T-cell (primary cell): ENCODE results near the gene POLR2J2. TPM values are rescaled to one million over a fixed set of nuclear protein-coding genes. Genes with fewer than 3 reads are reported as not detected.
"Not testable (repeated sequence)": the region's sequence is repeated elsewhere in the genome, so short reads cannot be mapped to it uniquely, and the experiment has no call there.

Experiments used
- ATAC-seq, 4 experiments: fragments of 200-7000 bp in 3 of 4; fragments of 150-1000 bp in 1 of 4; cut with Tn5 transposase; replicated peaks in 1 of 4; 1 replicate in 3 of 4; 2 replicates in 1 of 4; pipeline ENCODE4 v1.10.0; 2021; ENCODE audit warnings: moderate library complexity in 3 of 4, mild to moderate bottlenecking in 2 of 4, moderate number of reproducible peaks in 1 of 4
- CTCF ChIA-PET, 2 donors: fragments of 300-600 bp; sonication (Branson Sonifier 250); formaldehyde crosslinking; loops; one replicate each; lab custom pipeline; 2022; ENCODE audit warnings: antibody characterized with exemption in 2 of 2; lab: Charles Lee
- POLR2A ChIA-PET, 2 donors: fragments of 300-600 bp; sonication (Branson Sonifier 250); formaldehyde crosslinking; loops; one replicate each; lab custom pipeline; 2022; ENCODE audit warnings: antibody characterized with exemption in 2 of 2; lab: Charles Lee
- DNase-seq, 35 experiments: peaks; one replicate each; pipeline versions ENCODE4 v3.0.0 to v3.0.0-alpha.2; 2013 to 2023
- H3K27ac ChIP-seq: one replicate; pipeline ENCODE4 v1.5.1; 2013; ENCODE audit warnings: low read length
- H3K27me3 ChIP-seq, 2 experiments: replicated peaks in 1 of 2; 1 replicate in 1 of 2; 2 replicates in 1 of 2; pipeline versions ENCODE4 v1.6.1 to v1.7.0; 2013; ENCODE audit warnings: low read length in 1 of 2, mixed read lengths in 1 of 2; ENCODE audit not compliant: control insufficient read depth in 2 of 2, insufficient read depth in 2 of 2; ENCODE audit errors: extremely low read depth in 1 of 2
- H3K36me3 ChIP-seq, 2 donors: 1 replicate in 1 of 2; 2 replicates in 1 of 2; pipeline versions ENCODE4 v1.6.1 to v1.7.0; 2013; ENCODE audit warnings: low read length in 1 of 2; ENCODE audit not compliant: control insufficient read depth in 2 of 2, insufficient read depth in 1 of 2; ENCODE audit errors: extremely low read depth in 1 of 2
- H3K4me1 ChIP-seq, 2 experiments: 1 replicate in 1 of 2; 2 replicates in 1 of 2; pipeline versions ENCODE4 v1.6.1 to v1.7.0; 2013; ENCODE audit warnings: low read length in 2 of 2, mixed read lengths in 1 of 2; ENCODE audit not compliant: insufficient read depth in 2 of 2, control insufficient read depth in 1 of 2; ENCODE audit errors: extremely low read depth in 1 of 2
- H3K4me3 ChIP-seq, 2 donors: 1 replicate in 1 of 2; 2 replicates in 1 of 2; pipeline versions ENCODE4 v1.5.1 to v1.7.0; 2013; ENCODE audit warnings: mild to moderate bottlenecking in 2 of 2, low read length in 1 of 2, moderate library complexity in 1 of 2; ENCODE audit not compliant: control insufficient read depth in 1 of 2; ENCODE audit errors: extremely low read depth in 1 of 2
- H3K9me3 ChIP-seq: 2 replicates; pipeline ENCODE4 v1.7.0; 2013
- H3K27ac Mint-ChIP-seq, 2 donors: one replicate each; pipeline ENCODE4 v1.8.0; 2020 to 2021; ENCODE audit warnings: mild to moderate bottlenecking in 2 of 2, mixed read lengths in 2 of 2
- H3K27me3 Mint-ChIP-seq, 2 donors: one replicate each; pipeline ENCODE4 v1.8.0; 2021 to 2022; ENCODE audit warnings: mixed read lengths in 2 of 2
- H3K36me3 Mint-ChIP-seq: one replicate; pipeline ENCODE4 v1.8.0; 2021; ENCODE audit warnings: mixed read lengths
- H3K4me1 Mint-ChIP-seq, 3 donors: one replicate each; pipeline ENCODE4 v1.8.0; 2020 to 2022; ENCODE audit warnings: mixed read lengths in 3 of 3, mild to moderate bottlenecking in 1 of 3
- H3K4me3 Mint-ChIP-seq, 3 donors: one replicate each; pipeline ENCODE4 v1.8.0; 2020 to 2022; ENCODE audit warnings: mild to moderate bottlenecking in 3 of 3, mixed read lengths in 3 of 3, moderate library complexity in 3 of 3
- H3K9me3 Mint-ChIP-seq, 3 donors: one replicate each; pipeline ENCODE4 v1.8.0; 2020 to 2022; ENCODE audit warnings: mixed read lengths in 3 of 3
- WGBS: methylation state at CpG from one replicate; pipeline ENCODE4 v1.1.5; 2013; ENCODE audit warnings: missing lambda C conversion rate; ENCODE audit not compliant: insufficient coverage; 5-methylcytosine and 5-hydroxymethylcytosine counted together
- total RNA-seq, 35 experiments: library from RNA in 6 of 35; stranded (reverse) in 6 of 35; fragments of 120-200 nt in 1 of 35; gene quantifications; one replicate each; pipeline versions ENCODE4 v1.2.1 to v1.2.4 and lab custom pipeline; 2013 to 2026

POLR2J2 gene
- total RNA-seq, 5 donors from 2014 or later (not counting 1 experiment from before 2014, with no cell fraction given), result 20.8 to 70.3 (median 23.8) TPM

DNA sequence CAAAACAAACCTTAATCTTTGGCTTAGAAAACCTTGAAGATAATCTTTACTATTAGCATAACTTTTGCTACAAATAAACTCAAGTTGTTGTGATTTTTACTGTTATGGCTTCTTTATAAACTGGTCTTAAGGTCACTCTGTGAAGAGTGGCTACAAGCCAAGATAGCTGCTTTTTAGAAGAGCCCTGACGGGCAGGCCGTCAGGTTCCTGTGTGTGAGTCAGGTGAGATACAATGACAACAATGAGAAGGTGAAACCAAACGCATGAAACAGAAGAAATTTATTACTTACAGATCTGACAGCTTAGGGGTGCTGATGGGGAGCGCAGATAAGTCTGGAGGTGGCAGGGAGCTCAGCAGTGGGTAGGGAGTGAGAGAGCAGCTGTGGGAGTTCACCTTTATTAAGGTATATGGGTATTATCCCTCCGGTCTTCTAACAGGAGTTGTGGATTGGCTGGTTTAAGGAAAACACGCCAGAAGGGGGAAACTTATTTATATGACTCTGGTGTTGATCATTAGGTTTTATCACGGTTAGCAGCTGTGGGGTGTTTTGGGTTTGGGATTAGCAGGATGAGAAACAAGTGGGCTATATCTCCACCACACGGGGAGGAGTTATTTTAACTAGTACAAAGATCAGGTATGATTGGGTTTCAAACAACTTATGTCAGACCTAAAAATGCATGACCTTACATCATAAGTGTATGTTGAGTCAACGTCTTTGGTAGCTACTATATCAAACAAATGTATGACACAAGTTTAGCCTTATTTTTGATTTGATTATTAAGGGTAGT is 27.7 kb upstream of the POLR2J2 start:
- H3K4me1 ChIP-seq, H3K27me3 ChIP-seq, H3K4me3 Mint-ChIP-seq, H3K27ac ChIP-seq, POLR2A ChIA-PET, H3K4me3 ChIP-seq, H3K4me1 Mint-ChIP-seq, ATAC-seq, CTCF ChIA-PET, H3K36me3 Mint-ChIP-seq, H3K9me3 ChIP-seq, H3K9me3 Mint-ChIP-seq, DNase-seq, H3K27ac Mint-ChIP-seq, H3K36me3 ChIP-seq: not testable (repeated sequence)
- WGBS, result 100% methylated on average over 3 of the region's 9 CpGs
- H3K27me3 Mint-ChIP-seq, result peaks cover 9 to 11% of the 10 kb centered on the region in 2 donors

DNA sequence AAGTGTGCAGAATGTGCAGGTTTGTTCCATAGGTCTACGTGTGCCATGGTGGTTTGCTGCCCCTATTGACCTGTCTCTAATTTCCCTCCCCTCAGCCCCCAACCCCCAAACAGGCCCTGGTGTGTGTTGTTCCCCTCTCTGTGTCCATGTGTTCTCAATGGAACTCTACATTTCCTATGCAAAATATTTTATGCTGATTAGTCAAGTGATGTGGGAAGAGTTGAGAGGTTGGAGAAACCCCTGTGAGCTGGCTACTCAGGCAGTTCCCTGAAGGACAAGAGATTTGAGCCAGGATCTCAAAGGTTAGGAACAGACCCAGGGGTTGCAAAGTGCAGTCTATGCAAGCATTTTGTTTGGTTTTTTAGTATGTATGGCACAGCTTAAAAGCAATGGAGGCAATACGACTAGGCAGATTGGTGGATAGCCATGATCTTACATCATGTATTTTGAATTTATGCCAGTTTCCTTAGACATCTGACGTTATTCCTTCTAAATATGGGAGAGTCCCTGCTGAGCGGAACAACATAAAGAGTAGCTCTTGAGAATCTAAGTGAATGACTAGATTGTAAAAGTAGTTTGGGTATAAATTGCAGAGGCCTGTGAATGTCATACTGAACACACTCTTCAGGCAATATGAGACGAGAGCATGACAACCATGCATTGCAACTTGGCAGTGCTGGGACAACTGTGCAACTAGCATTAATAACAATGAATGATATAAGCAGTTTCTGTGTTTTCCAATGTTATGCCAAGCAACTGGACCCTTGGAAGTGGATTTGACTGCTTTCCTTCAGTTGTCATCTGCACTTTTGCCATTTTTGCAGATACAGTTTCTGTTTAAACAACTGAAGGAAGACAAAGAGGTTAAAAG is 26.4 kb upstream of the POLR2J2 start:
- ATAC-seq, H3K27me3 ChIP-seq, H3K27ac Mint-ChIP-seq, H3K4me1 ChIP-seq, POLR2A ChIA-PET, H3K4me1 Mint-ChIP-seq, H3K9me3 Mint-ChIP-seq, H3K4me3 Mint-ChIP-seq, DNase-seq, CTCF ChIA-PET, H3K27ac ChIP-seq, H3K9me3 ChIP-seq, H3K36me3 Mint-ChIP-seq, H3K36me3 ChIP-seq, H3K4me3 ChIP-seq: not testable (repeated sequence)
- H3K27me3 Mint-ChIP-seq, result peaks cover 9 to 11% of the 10 kb centered on the region in 2 donors
- 100% methylated on average over 1 of the region's 5 CpGs for WGBS

DNA sequence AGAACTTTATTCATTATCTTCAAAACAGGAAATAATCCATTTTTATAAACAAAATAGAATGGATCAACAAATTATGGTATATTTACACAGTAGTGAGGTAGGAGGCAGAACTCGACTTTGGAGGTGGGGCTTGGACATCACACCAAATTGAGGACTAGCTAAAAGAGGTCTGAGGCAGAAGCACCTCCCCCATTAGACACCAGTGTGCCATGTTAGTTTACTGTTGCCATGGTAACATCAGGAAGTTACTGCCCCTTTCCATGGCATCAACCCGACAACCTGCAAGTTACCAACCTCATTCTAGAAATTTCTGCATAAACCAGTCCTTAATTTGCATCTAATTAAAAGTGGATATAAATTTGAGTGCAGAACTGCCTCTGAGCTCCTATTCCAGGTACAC is 24.5 kb upstream of the POLR2J2 start:
- H3K4me1 Mint-ChIP-seq, POLR2A ChIA-PET: not testable (repeated sequence)
- WGBS, result no CpG with 5 or more reads among the region's 2 CpGs

DNA sequence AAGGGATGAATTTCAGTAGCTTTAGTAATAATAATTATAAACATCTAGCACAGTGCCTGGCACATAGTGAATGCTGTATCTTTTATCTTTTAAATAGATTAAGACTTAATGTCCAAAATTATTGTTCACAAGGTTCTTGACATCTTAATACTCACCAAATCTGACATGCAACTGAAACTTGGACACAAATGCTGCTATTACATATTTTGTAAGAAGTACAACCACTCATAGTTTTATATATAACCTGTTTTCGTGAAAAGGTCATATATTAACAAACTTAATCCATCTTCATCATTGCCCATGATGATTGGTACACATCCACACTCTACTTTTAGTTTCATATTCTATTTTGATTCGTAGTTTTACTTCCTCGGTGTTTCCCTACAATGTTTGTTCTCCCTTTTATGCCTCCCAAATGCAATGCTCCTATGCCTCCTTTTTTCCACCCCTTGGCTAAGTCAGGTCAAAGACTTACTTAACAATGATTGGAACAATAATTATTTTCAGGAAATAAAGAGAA is 23.6 kb upstream of the POLR2J2 start:
- CTCF ChIA-PET, DNase-seq, H3K27ac ChIP-seq, H3K4me3 ChIP-seq, POLR2A ChIA-PET, H3K36me3 ChIP-seq, H3K9me3 Mint-ChIP-seq, H3K9me3 ChIP-seq, H3K4me3 Mint-ChIP-seq, H3K27ac Mint-ChIP-seq, H3K4me1 ChIP-seq, H3K27me3 ChIP-seq, ATAC-seq, H3K4me1 Mint-ChIP-seq, H3K36me3 Mint-ChIP-seq: not testable (repeated sequence)
- WGBS, result no CpG with 5 or more reads among the region's 3 CpGs
- H3K27me3 Mint-ChIP-seq, result peaks cover 5 to 11% of the 10 kb centered on the region in 2 donors

More for the DNA sequence above, 24.5 kb upstream of the POLR2J2 start:
- H3K9me3 ChIP-seq, H3K9me3 Mint-ChIP-seq, H3K4me3 ChIP-seq, ATAC-seq, H3K36me3 Mint-ChIP-seq, H3K27ac ChIP-seq, CTCF ChIA-PET, DNase-seq, H3K27me3 ChIP-seq, H3K27ac Mint-ChIP-seq, H3K36me3 ChIP-seq, H3K4me1 ChIP-seq, H3K4me3 Mint-ChIP-seq: not testable (repeated sequence)
- H3K27me3 Mint-ChIP-seq, result peaks cover 5 to 11% of the 10 kb centered on the region in 2 donors

DNA sequence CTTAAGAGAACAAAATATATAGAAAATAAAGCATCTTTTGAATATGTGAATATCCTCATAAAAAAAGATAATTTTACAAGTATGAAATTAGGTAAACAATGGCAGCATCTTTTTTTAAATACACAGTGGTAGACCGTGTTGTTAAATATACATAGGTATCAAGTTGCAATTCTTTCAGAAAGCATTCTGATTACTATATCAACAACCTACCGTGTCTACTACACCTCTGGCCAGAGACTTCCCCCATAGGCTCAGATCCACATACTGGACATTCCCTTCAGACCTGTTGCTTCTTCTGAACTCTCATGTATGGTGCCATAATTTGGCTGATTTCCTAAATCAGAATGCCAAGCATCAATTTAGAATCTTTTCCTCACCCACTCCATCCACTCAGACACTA is 22.5 kb upstream of the POLR2J2 start:
- WGBS, result no CpG with 5 or more reads among the region's 2 CpGs
- POLR2A ChIA-PET, H3K9me3 ChIP-seq: not testable (repeated sequence)

DNA sequence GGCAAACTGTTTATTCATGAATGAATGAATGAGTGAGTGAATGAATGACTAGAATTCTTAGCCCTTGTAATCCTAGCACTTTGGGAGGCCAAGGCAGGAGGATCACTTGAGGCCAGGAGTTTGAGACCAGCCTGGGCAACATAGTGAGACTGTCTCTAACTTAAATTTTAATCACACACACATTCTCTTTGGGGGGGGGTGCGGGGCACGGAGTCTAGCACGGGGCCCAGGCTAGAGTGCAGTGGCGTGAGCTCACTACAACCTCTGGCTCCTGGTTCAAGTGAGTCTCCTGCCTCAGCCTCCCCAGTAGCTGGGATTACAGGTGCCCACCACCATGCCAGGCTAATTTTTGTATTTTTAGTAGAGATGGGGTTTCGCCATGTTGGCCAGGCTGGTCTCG is 19.1 kb upstream of the POLR2J2 start:
- CTCF ChIA-PET, H3K27me3 ChIP-seq, H3K4me3 ChIP-seq, H3K9me3 ChIP-seq, DNase-seq, H3K36me3 ChIP-seq, H3K9me3 Mint-ChIP-seq, H3K27me3 Mint-ChIP-seq, H3K36me3 Mint-ChIP-seq, H3K4me1 Mint-ChIP-seq, POLR2A ChIA-PET, ATAC-seq, H3K27ac Mint-ChIP-seq, H3K4me1 ChIP-seq, H3K27ac ChIP-seq: not testable (repeated sequence)
- no CpG with 5 or more reads among the region's 6 CpGs for WGBS
- peak overlapping the region in 1 of 3 donors; percentile 48 for H3K4me3 Mint-ChIP-seq

More for the DNA sequence above, 22.5 kb upstream of the POLR2J2 start:
- ATAC-seq, H3K4me3 Mint-ChIP-seq, H3K27ac ChIP-seq, H3K4me3 ChIP-seq, H3K27me3 Mint-ChIP-seq, H3K27ac Mint-ChIP-seq, H3K4me1 Mint-ChIP-seq, H3K36me3 Mint-ChIP-seq, H3K27me3 ChIP-seq, CTCF ChIA-PET, H3K4me1 ChIP-seq, H3K9me3 Mint-ChIP-seq, DNase-seq, H3K36me3 ChIP-seq: not testable (repeated sequence)
